DOHH2 (cell line): ENCODE results near the gene LAMA4.

ENCODE experiments used
- CTCF ChIP-seq: fragments of 200-600 bp; sonication (generic); IDR thresholded peaks from one replicate; pipeline ENCODE4 v1.5.1; 2014; ENCODE audit warnings: antibody characterized with exemption, mild to moderate bottlenecking, low read depth, low read length; ENCODE audit not compliant: poor library complexity, severe bottlenecking
- EZH2phosphoT487 ChIP-seq: fragments of 200-600 bp; sonication (generic); IDR thresholded peaks from 2 replicates; pipeline ENCODE4 v1.6.1; 2017; ENCODE audit warnings: borderline replicate concordance, mild to moderate bottlenecking, antibody characterized with exemption, low read length, moderate library complexity, mixed read lengths

GRCh38 chr6:112179631-112180030 is 74.7 kb downstream of the LAMA4 start:
- TF ChIP-seq CTCF: no peak
- no peak for TF ChIP-seq EZH2phosphoT487
